GM20000 (cell line): ENCODE data around the gene ADAMTS19.

Experiments used
- DNase-seq: peaks from one replicate; pipeline ENCODE4 v3.0.0; 2012; ENCODE audit warnings: low spot score
- TF ChIP-seq, protein P1 (sequence below): IDR thresholded peaks from 2 replicates; pipeline ENCODE4 v1.5.1; 2012; ENCODE audit warnings: mild to moderate bottlenecking, control low read depth; ENCODE audit errors: extremely low read depth, missing control alignments

ADAMTS19 gene

DNA sequence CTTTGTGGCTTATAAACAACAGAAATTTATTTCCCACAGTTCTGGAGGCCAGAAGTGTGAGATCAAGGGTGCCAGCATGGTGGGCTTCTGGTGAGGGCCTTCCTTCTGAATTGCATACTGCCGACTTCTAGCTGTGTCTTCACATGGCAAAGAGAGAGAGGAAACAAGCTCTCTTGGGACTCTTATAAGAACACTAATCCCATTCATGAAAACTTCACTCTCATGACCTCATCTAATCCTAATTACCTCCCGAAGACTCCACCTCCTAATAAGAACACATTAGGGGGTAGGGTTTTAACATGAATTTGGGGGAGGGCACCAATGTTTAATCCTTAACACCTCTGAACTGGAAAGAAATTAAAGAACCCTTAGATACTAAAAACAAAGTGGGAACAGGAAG is 211.9 kb downstream of the ADAMTS19 start:
- DNase-seq, result no peak
- TF ChIP-seq, protein P1, sequence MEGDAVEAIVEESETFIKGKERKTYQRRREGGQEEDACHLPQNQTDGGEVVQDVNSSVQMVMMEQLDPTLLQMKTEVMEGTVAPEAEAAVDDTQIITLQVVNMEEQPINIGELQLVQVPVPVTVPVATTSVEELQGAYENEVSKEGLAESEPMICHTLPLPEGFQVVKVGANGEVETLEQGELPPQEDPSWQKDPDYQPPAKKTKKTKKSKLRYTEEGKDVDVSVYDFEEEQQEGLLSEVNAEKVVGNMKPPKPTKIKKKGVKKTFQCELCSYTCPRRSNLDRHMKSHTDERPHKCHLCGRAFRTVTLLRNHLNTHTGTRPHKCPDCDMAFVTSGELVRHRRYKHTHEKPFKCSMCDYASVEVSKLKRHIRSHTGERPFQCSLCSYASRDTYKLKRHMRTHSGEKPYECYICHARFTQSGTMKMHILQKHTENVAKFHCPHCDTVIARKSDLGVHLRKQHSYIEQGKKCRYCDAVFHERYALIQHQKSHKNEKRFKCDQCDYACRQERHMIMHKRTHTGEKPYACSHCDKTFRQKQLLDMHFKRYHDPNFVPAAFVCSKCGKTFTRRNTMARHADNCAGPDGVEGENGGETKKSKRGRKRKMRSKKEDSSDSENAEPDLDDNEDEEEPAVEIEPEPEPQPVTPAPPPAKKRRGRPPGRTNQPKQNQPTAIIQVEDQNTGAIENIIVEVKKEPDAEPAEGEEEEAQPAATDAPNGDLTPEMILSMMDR, result no peak

DNA sequence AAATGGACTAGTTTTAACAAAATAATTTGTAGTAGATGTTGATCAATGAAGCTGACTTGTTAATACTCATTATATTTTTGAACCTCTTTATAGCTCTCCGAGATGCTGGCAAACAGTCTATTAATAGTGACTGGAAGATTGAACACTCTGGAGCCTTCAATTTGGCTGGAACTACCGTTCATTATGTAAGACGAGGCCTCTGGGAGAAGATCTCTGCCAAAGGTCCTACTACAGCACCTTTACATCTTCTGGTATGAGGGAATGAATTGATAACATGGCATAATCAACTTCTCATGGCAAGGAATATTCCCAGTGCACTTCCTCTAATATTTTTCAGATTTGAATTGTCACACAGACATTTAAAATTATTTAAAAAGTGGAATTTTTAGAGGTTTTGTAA is 219.6 kb downstream of the ADAMTS19 start:
- DNase-seq, result no peak
- TF ChIP-seq, protein P1, result no peak

DNA sequence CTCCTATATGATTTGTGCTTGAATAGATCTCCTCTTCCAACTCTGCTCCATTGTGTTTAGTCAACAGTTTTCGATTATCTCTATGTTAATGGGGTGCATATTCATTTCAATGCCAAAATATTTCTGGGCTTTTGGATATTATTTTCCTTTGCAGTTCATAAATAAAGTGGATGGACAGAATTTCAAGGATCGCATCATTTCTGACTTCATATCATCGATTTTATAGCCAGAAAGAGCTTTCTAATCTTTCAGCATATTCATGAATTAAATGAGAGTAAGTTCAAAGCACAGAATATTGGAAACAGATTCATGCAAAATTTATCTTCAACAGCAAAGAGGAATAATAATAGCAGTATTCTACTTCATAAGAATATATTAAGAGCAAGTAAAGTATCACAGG is 227.8 kb downstream of the ADAMTS19 start:
- TF ChIP-seq, protein P1, result no peak
- DNase-seq, result no peak

DNA sequence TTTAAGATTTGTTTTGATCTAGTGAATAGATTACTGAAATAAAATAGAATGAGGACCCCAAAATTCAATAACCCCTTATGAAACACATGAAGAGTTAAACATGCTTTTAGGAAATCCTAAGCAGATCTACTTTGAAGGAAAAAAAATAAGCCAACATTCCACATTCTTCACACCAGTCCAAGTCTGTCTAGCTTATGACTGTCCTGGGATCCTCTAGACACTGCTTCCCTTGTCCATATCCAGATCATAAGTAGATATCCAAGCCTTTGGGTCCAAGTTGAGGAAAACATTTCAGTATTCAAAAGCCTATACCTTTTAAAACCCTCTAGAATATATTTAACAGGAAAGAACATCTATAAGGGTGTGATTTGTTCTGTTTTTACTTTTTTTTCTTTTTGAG is 228.9 kb downstream of the ADAMTS19 start:
- DNase-seq, result no peak
- TF ChIP-seq, protein P1, result no peak

DNA sequence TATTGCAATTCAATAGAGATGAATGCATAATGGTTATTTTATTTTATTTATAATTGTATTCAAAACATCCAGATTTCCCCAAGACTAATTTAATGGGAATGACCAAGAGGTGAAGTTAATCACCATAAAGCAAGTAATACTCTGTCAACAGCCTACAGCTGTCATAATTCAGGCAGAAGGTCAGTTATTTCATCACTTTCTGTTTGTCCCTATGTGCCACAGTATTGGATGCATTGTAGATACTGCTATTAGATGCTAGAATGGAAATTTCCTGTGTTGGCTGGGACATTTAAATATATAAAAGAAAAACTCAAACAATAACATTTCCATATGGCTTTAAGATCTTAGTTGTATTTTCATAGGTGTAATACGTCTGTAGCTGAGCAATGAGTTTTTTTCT is 231.1 kb downstream of the ADAMTS19 start:
- DNase-seq, result no peak
- TF ChIP-seq, protein P1, result no peak

DNA sequence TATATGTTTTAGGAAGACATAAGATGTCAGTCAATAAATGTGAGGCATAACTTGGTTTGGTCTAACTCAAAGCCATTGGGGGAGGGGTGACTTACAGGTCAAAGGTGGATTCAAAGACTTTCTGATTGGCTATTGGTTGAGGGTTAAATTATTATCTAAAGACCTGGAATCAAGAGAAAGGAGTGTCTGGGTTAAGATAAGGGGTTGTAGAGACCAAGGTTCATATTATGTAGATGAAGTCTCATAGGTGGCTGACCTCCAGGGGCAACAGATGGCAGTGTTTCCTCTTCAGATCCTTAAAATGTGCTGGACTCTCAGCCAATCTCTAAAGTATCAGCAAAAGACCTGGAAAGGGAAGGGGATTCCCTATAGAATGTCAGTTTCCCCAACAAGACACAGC is 236.5 kb downstream of the ADAMTS19 start:
- TF ChIP-seq, protein P1, result no peak
- DNase-seq, result no peak

DNA sequence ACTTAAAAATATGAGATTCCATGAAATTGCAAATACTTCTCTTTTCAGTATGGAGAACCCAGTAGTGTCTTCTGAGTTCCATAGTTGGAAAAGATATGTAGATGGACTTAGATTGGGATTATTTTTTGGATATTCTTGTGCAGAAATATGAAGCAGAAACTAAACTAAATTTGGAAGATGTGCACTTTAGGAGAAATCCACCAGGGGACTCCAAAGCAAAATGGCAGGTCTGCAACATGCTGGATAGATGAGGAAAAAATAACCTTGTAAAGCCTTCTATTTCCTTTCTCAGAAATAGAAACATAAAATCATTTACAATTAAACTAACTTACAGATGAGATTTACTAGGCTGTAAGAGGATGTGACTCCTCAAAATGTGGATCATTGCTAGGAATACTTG is 238.6 kb downstream of the ADAMTS19 start:
- no peak for DNase-seq
- TF ChIP-seq, protein P1, result no peak
